ENCODE measurements around the gene ALAS1.

ALAS1 gene

GRCh38 chr3:52222319-52223221 is 24.6 kb downstream of the ALAS1 start:
- DNase-seq, result no peak

DNA sequence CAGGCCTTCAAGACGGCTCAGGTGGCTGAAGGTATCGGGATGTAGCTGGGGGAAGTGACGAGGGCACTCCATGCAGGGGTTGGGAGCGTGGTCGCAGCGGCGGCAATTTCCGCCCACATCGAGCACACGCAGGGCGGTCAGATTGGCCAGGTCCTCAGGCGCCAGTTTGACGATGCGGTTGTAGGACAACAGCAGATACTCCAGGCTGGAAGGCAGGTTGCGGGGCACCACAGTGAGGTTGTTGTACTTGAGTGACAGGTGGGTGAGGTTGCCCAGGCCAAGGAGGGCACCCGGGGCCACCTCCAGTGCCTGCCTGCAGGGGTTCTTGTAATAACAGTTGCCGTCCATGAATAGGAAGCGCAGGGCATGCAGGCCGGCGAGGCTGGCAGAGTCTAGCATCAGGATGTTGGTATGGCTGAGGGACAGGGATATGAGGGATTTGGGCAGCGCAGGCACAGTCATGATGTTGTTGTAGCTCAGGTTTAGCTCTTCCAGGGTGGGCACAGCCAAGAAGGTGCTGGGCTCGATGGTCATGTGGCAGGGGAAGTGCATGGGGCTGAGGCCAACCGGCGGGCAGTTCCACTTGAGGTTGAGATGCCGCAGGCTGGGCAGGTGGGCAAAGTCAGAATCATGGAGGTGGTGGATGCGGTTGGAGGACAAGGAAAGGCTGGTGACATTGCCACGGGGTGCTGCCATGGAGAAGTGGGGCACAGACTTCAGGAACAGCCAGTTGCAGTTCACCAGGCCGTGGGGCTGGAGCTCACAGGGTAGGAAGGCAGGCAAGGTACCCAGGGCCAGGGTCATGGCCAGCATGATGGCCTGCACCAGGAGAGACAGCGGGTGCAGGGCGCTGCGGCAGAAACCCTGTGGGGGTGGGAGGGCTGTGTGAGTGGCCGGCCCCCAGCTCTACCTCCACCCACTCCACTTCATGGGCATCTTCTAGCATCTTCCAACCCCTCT is 25.8 kb downstream of the ALAS1 start:
- no peak for DNase-seq

GRCh38 chr3:52225452-52226228 is 27.7 kb downstream of the ALAS1 start, which contains the start of gene TLR9:
TLR9 (minus strand) TSS chr3:52225645; CDS start chr3:52225529, 116 bp downstream.
- peak in 1 of 6 experiments; percentile 19 for DNase-seq

- no peak for DNase-seq
Observed at GRCh38 chr3:52226229-52226817, 28.4 kb downstream of the ALAS1 start.

- no peak for DNase-seq
Observed at GRCh38 chr3:52227117-52227516, 29.2 kb downstream of the ALAS1 start.

DNA sequence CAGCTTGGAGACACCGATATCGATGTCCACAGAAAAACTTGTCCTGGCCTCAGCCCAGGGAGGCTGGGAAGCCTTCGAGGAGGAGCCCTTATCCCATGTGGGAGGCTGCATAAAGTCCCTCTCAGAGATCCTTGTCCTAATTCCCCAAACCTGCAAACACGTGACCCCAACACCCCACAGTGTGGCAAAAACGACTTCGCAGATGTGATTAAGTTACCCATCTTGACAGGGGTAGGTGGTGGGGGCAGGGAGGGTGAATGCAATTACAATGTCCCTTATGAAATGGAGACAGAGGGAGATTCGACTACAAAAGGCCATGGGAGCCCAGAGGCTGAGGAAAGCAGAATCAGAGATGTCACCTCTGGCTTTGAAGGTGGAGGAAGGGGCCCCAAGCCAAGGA is 29.8 kb downstream of the ALAS1 start:
- DNase-seq, result no peak

GRCh38 chr3:52228266-52228665 is 30.3 kb downstream of the ALAS1 start:
- no peak for DNase-seq

- no peak for DNase-seq
Observed at GRCh38 chr3:52228751-52229291, 30.9 kb downstream of the ALAS1 start.

DNA sequence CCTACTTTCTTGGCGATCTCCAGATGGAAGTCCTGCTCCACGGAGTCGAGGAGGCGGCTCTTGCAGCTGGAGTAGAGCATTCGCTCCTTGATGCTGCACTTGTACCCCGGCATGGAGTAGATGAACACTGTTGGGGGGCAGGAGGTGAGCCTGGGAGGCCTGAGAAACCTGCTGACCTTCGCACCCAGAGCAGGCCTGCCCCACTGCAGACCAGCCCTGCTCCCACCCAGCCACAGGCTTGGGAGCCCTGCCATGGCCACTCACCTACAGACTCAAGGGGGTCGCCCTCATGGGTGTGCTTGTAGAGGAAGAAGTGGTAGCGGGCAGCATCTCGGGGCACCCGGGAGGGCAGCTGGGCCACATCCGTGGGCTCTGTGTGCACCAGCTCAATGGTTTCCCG is 31.7 kb downstream of the ALAS1 start:
- DNase-seq, result no peak

GRCh38 chr3:52230461-52230860 is 32.5 kb downstream of the ALAS1 start:
- DNase-seq, result no peak

GRCh38 chr3:52230889-52231499 is 33.0 kb downstream of the ALAS1 start:
- DNase-seq, result no peak

- DNase-seq, result peak; percentile 67 to 91 (median 88)
Observed at GRCh38 chr3:52231502-52232278, 33.7 kb downstream of the ALAS1 start.

DNA sequence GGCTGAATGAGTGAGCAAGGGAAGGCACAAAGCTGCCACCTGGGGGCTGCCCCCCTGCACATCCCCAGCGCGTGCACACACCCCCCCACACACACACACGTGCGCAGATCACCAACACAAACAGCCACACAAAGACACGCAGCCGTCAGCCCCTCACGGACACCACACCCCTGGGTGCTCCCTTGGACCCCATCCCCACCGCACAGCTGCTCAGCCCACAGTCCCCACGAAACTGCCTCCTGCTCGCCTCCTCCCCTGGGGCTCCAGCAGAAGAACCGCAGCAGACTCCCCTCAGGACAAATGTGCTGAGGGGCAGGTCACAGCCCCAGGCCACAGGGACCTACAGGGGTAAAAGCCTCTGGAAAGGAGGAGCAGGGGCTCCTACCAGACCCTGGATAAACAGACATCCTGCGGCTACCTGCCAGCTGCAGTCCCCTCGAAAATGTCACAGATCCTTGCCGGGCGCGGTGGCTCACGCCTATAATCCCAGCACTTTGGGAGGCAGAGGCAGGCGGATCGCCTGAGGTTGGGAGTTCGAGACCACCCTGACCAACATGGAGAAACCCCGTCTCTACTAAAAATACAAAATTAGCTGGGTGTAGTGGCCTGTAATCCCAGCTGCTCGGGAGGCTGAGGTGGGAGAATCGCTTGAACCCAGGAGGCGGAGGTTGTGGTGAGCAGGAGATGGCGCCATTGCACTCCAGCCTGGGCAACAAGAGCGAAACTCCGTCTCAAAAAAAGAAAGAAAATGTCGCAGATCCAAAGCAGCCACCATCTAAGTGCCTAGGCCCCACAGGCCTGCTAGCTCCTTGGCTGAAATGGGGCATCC is 34.5 kb downstream of the ALAS1 start:
- peak in 2 of 6 experiments; percentile 42 to 51 for DNase-seq

GRCh38 chr3:52233108-52233591 is 35.2 kb downstream of the ALAS1 start:
- no peak for DNase-seq

- no peak for DNase-seq
Observed at GRCh38 chr3:52233968-52234367, 36.0 kb downstream of the ALAS1 start.

- DNase-seq, result no peak
Observed at GRCh38 chr3:52234516-52235447, 36.8 kb downstream of the ALAS1 start.

DNA sequence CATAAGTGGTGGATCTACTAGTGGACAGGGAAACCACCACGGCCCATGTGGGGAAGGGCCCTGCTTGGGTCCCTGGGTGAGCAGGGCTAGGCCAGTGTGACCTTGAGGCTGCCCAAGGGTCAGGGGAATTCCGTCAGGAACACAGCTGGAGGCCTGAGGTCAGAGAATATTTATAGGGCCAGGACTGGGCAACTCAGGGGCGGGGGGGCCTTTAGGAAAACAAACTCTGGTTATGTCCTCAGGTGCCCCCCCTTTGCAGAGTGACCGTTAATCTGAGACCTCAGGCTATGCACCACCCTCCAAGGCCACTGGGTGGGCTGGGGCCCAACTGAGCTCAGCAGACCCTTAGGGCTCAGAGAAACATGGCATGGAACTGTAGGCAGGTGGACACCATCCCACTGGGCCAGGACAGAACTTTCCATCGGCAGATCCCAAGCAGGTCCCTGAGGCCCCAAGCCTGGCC is 38.5 kb downstream of the ALAS1 start:
- DNase-seq, result no peak

GRCh38 chr3:52237006-52237656 is 39.2 kb downstream of the ALAS1 start:
- no peak for DNase-seq
